Spleen (tissue), 7 donors: ENCODE measurements around the gene PNMA6F.

ENCODE experiments used
- POLR2A ChIP-seq, 3 donors: fragments of 450-650 bp; IDR thresholded peaks; one replicate each; pipeline ENCODE4 v1.5.1; 2017; ENCODE audit warnings: antibody characterized with exemption in 3 of 3, mild to moderate bottlenecking in 1 of 3
- TF ChIP-seq, protein P1 (sequence below), 11 experiments: fragments of 200-600 bp in 7 of 11; fragments of 450-650 bp in 4 of 11; sonication (generic) in 4 of 11; IDR thresholded peaks in 8 of 11; conservative IDR thresholded peaks in 3 of 11; 1 replicate in 7 of 11; 2 replicates in 4 of 11; pipeline versions ENCODE4 v1.4.0 to v1.8.0; 2016 to 2021; ENCODE audit warnings: antibody characterized with exemption in 11 of 11, inconsistent platforms in 4 of 11, mild to moderate bottlenecking in 1 of 11
- donor health status: DM: no; HTN: no; CAD: no; lungs with moderate emphysema.
- donor health status: DM: no; HTN: no; CAD: no.
- donor health status: DM: no; HTN: no; CAD: no.

DNA sequence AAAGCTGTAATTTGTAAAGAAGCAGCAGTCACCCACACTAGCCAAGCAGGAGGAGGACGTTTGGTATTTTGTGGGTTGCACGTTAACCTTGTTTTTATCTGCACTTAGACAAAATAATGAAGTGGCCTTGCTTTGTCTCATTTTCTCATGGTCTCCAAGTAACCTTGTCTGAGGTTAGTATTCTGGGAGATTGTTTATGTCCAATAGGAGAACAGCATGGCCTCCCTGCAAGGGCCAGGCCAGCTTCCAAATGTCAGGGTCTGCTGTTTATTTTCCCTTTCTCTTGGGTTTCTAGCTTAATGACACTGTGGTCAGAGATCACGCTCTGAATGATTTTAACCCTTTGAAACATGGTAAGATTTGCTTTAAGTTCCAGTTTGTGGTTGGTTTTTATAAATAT, 49.7 kb upstream of the PNMA6F start:
- TF ChIP-seq, protein P1, sequence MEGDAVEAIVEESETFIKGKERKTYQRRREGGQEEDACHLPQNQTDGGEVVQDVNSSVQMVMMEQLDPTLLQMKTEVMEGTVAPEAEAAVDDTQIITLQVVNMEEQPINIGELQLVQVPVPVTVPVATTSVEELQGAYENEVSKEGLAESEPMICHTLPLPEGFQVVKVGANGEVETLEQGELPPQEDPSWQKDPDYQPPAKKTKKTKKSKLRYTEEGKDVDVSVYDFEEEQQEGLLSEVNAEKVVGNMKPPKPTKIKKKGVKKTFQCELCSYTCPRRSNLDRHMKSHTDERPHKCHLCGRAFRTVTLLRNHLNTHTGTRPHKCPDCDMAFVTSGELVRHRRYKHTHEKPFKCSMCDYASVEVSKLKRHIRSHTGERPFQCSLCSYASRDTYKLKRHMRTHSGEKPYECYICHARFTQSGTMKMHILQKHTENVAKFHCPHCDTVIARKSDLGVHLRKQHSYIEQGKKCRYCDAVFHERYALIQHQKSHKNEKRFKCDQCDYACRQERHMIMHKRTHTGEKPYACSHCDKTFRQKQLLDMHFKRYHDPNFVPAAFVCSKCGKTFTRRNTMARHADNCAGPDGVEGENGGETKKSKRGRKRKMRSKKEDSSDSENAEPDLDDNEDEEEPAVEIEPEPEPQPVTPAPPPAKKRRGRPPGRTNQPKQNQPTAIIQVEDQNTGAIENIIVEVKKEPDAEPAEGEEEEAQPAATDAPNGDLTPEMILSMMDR (IDR thresholded peaks at IDR 0.05 in 8 of 11, conservative IDR thresholded peaks at IDR 0.05 in 3 of 11), result no peak
- no peak for TF ChIP-seq POLR2A (IDR thresholded peaks at IDR 0.05)
